Astrocyte (in vitro differentiated cells and primary cell): ENCODE measurements around the gene ENPEP. TPM values are rescaled to one million over a fixed set of nuclear protein-coding genes. Genes with fewer than 3 reads are reported as not detected.

Experiments
- DNase-seq: peaks from one replicate; pipeline ENCODE4 v3.0.0-alpha.2; 2010; ENCODE audit warnings: low read depth
- FAIRE-seq: peaks from 2 replicates; lab custom pipeline; 2011; peaks lifted over from hg19 to GRCh38; lab: Jason Lieb, UNC
- H2AFZ ChIP-seq: 2 replicates; pipeline ENCODE4 v1.6.0; 2012; ENCODE audit warnings: low read depth, low read length, inconsistent platforms
- H3K27ac ChIP-seq: 2 replicates; pipeline ENCODE4 v1.5.1; 2011; ENCODE audit warnings: low read depth, low read length, inconsistent platforms
- H3K27me3 ChIP-seq: 2 replicates; pipeline ENCODE4 v1.6.0; 2011; ENCODE audit warnings: low read length, inconsistent platforms; ENCODE audit not compliant: insufficient read depth
- H3K36me3 ChIP-seq: 2 replicates; pipeline ENCODE4 v1.5.1; 2011; ENCODE audit warnings: low read length, inconsistent platforms; ENCODE audit not compliant: insufficient read depth
- H3K4me1 ChIP-seq: 2 replicates; pipeline ENCODE4 v1.5.1; 2011; ENCODE audit warnings: low read length, inconsistent platforms; ENCODE audit not compliant: insufficient read depth
- H3K4me2 ChIP-seq: 2 replicates; pipeline ENCODE4 v1.6.0; 2012; ENCODE audit warnings: low read length, inconsistent platforms
- H3K4me3 ChIP-seq: 2 replicates; pipeline ENCODE4 v1.5.1; 2011; ENCODE audit warnings: low read depth, mild to moderate bottlenecking, low read length, inconsistent platforms; ENCODE audit not compliant: insufficient read depth
- H3K79me2 ChIP-seq: 2 replicates; pipeline ENCODE4 v1.6.0; 2012; ENCODE audit warnings: mild to moderate bottlenecking, low read length, inconsistent platforms; ENCODE audit not compliant: insufficient read depth
- H3K9ac ChIP-seq: 2 replicates; pipeline ENCODE4 v1.6.0; 2012; ENCODE audit warnings: mild to moderate bottlenecking, low read length, inconsistent platforms
- H3K9me3 ChIP-seq: 2 replicates; pipeline ENCODE4 v1.5.1; 2012; ENCODE audit warnings: low read depth, mild to moderate bottlenecking, low read length, inconsistent platforms; ENCODE audit not compliant: insufficient read depth
- H4K20me1 ChIP-seq: 2 replicates; pipeline ENCODE4 v1.6.0; 2012; ENCODE audit warnings: low read length, inconsistent platforms; ENCODE audit not compliant: insufficient read depth
- H3K27ac Mint-ChIP-seq: one replicate; pipeline ENCODE4 v1.8.0; 2021; ENCODE audit warnings: mild to moderate bottlenecking, mixed read lengths; ENCODE audit not compliant: unreplicated experiment
- H3K27me3 Mint-ChIP-seq: one replicate; pipeline ENCODE4 v1.8.0; 2021; ENCODE audit warnings: low read depth, mixed read lengths; ENCODE audit not compliant: unreplicated experiment
- H3K36me3 Mint-ChIP-seq: one replicate; pipeline ENCODE4 v1.8.0; 2021; ENCODE audit warnings: low read depth, mixed read lengths; ENCODE audit not compliant: unreplicated experiment
- H3K4me1 Mint-ChIP-seq: one replicate; pipeline ENCODE4 v1.8.0; 2021; ENCODE audit warnings: low read depth, mixed read lengths; ENCODE audit not compliant: unreplicated experiment
- H3K4me3 Mint-ChIP-seq: one replicate; pipeline ENCODE4 v1.8.0; 2021; ENCODE audit warnings: mild to moderate bottlenecking, moderate library complexity, mixed read lengths; ENCODE audit not compliant: unreplicated experiment
- H3K9me3 Mint-ChIP-seq: one replicate; pipeline ENCODE4 v1.8.0; 2021; ENCODE audit warnings: mild to moderate bottlenecking, mixed read lengths; ENCODE audit not compliant: unreplicated experiment
- EZH2 ChIP-seq: IDR thresholded peaks from 2 replicates; pipeline ENCODE4 v1.6.1; 2012; ENCODE audit warnings: mild to moderate bottlenecking, low read length, inconsistent platforms; ENCODE audit not compliant: insufficient read depth
- total RNA-seq: library from RNA; stranded (reverse); gene quantifications from 2 replicates; pipeline ENCODE4 v1.2.1, GENCODE V29; 2021
- TF ChIP-seq, protein P1 (sequence below): IDR thresholded peaks from 2 replicates; pipeline ENCODE4 v1.5.1; 2011; ENCODE audit warnings: low read depth, mild to moderate bottlenecking, inconsistent platforms, low read length, moderate library complexity; ENCODE audit not compliant: insufficient read depth

The ENPEP gene
- total RNA-seq, 1 donor from 2014 or later = 1.7 TPM

- Mint-ChIP-seq H3K4me1 (no peaks in the 10 kb centered on the region), H3K9me3 (peaks cover 18% of the 10 kb centered on the region), H3K27me3 (peaks cover 6% of the 10 kb centered on the region), H3K36me3 (no peaks in the 10 kb centered on the region), H3K27ac (no peak overlapping the region), H3K4me3 (no peak overlapping the region)
- FAIRE-seq (no peak), DNase-seq (no peak)
- H3K27ac ChIP-seq = no peak overlapping the region
- peaks cover 4% of the 10 kb centered on the region for H3K9me3 ChIP-seq
- H3K79me2 ChIP-seq = no peaks in the 10 kb centered on the region
- no peak overlapping the region for H2AFZ ChIP-seq
- TF ChIP-seq, protein P1, sequence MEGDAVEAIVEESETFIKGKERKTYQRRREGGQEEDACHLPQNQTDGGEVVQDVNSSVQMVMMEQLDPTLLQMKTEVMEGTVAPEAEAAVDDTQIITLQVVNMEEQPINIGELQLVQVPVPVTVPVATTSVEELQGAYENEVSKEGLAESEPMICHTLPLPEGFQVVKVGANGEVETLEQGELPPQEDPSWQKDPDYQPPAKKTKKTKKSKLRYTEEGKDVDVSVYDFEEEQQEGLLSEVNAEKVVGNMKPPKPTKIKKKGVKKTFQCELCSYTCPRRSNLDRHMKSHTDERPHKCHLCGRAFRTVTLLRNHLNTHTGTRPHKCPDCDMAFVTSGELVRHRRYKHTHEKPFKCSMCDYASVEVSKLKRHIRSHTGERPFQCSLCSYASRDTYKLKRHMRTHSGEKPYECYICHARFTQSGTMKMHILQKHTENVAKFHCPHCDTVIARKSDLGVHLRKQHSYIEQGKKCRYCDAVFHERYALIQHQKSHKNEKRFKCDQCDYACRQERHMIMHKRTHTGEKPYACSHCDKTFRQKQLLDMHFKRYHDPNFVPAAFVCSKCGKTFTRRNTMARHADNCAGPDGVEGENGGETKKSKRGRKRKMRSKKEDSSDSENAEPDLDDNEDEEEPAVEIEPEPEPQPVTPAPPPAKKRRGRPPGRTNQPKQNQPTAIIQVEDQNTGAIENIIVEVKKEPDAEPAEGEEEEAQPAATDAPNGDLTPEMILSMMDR = no peak
- TF ChIP-seq EZH2 = no peak
- no peaks in the 10 kb centered on the region for H3K36me3 ChIP-seq
- no peaks in the 10 kb centered on the region for H4K20me1 ChIP-seq
- no peak overlapping the region for H3K4me3 ChIP-seq
- H3K27me3 ChIP-seq = no peaks in the 10 kb centered on the region
- H3K4me2 ChIP-seq = no peak overlapping the region
- H3K9ac ChIP-seq = no peak overlapping the region
- no peaks in the 10 kb centered on the region for H3K4me1 ChIP-seq
Measured at GRCh38 chr4:110597582-110597981, 121.6 kb downstream of the ENPEP start.

DNA sequence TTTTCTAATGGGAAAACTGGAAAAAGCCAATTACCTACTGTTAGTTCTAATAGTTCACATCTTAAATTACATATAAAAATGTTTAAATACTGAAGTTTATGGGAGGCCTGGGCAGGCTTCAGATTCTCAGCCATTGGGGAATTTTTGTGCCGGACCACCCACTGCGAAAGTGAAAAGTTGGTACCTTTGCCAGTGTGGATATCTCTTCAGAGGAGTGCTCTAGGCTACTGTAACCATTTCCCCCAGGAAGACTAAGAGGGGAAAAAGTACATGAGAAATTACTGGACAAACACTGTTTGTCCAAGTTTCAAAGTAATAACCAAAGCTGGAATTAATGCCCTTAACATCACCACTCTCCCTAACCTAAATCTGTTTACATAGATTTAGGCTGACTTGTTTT, 126.1 kb downstream of the ENPEP start:
- no peaks in the 10 kb centered on the region for H4K20me1 ChIP-seq
- no peak overlapping the region for H3K9ac ChIP-seq
- peaks cover 12% of the 10 kb centered on the region for H3K27me3 ChIP-seq
- FAIRE-seq (no peak), DNase-seq (no peak)
- peaks cover 9% of the 10 kb centered on the region for H3K27me3 Mint-ChIP-seq
- TF ChIP-seq, protein P1 = no peak
- H3K4me1 ChIP-seq = no peaks in the 10 kb centered on the region
- no peak overlapping the region for H3K4me3 Mint-ChIP-seq
- no peaks in the 10 kb centered on the region for H3K36me3 Mint-ChIP-seq
- H3K79me2 ChIP-seq = no peaks in the 10 kb centered on the region
- H3K9me3 Mint-ChIP-seq = peaks cover 13% of the 10 kb centered on the region
- no peaks in the 10 kb centered on the region for H3K36me3 ChIP-seq
- no peak overlapping the region for H3K27ac ChIP-seq
- H3K4me3 ChIP-seq = no peak overlapping the region
- no peak overlapping the region for H2AFZ ChIP-seq
- H3K4me2 ChIP-seq = no peak overlapping the region
- H3K27ac Mint-ChIP-seq = no peak overlapping the region
- H3K4me1 Mint-ChIP-seq = no peaks in the 10 kb centered on the region
- no peaks in the 10 kb centered on the region for H3K9me3 ChIP-seq

DNA sequence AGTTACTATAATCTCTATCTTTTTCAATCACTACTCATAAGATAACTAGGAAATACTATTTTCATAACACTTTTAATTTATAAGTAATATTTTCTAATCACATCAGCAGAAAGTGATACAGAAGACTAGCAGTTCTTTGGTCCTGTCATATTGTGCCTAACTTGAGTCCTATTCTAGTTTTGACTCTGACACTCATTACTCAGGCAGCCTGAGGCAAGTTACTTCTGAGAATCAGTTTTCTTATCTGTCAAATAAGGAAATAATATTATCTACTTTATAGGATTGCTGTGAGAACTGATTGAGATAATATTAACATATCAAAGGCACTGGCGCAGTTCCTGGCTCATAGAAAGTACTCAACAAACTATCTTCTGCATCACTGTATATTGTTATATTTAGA, 129.1 kb downstream of the ENPEP start:
- H3K4me3 ChIP-seq = no peak overlapping the region
- no peaks in the 10 kb centered on the region for H3K4me1 ChIP-seq
- H2AFZ ChIP-seq = no peak overlapping the region
- FAIRE-seq (no peak), DNase-seq (no peak)
- no peak overlapping the region for H3K4me3 Mint-ChIP-seq
- H4K20me1 ChIP-seq = no peaks in the 10 kb centered on the region
- H3K27ac ChIP-seq = no peak overlapping the region
- H3K9ac ChIP-seq = no peak overlapping the region
- H3K9me3 ChIP-seq = no peaks in the 10 kb centered on the region
- H3K4me1 Mint-ChIP-seq = peaks cover 4% of the 10 kb centered on the region
- TF ChIP-seq, protein P1 = no peak
- TF ChIP-seq EZH2 = no peak
- peaks cover 6% of the 10 kb centered on the region for H3K9me3 Mint-ChIP-seq
- H3K27me3 Mint-ChIP-seq = peaks cover 25% of the 10 kb centered on the region
- H3K36me3 Mint-ChIP-seq = no peaks in the 10 kb centered on the region
- no peak overlapping the region for H3K27ac Mint-ChIP-seq
- peaks cover 34% of the 10 kb centered on the region for H3K27me3 ChIP-seq
- no peaks in the 10 kb centered on the region for H3K79me2 ChIP-seq
- no peaks in the 10 kb centered on the region for H3K36me3 ChIP-seq
- no peak overlapping the region for H3K4me2 ChIP-seq
